Measurements from ENCODE around the gene CAPZA3.

DNA sequence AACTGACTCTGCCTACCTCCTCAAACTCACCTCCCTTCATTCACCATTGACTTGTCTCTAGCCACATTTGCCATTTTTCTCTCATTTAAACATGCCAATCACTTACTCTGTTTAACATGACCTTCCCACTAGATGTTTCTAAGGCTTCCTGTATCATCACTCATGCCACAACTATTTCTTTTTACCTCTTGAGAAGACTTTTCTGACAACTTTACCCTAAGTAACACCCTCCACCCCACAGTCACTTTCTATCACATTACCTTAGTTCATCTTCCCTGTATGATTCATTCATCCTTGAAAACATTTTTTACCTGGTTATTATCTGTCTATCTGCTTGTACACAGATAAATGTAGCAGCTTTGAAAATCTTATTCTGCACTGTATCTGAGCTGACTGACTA is 19.5 kb upstream of the CAPZA3 start:
- no peak for TF ChIP-seq POLR2AphosphoS5 (IDR thresholded peaks at IDR 0.05; ENCODE audit: low read depth, low read length)
- no peak for TF ChIP-seq SIN3A (IDR thresholded peaks at IDR 0.05; ENCODE audit: borderline replicate concordance, insufficient read depth, low read length)
- TF ChIP-seq TAF1 (IDR thresholded peaks at IDR 0.05; ENCODE audit: borderline replicate concordance, insufficient read depth, low read length): no peak
- TF ChIP-seq, protein P1, sequence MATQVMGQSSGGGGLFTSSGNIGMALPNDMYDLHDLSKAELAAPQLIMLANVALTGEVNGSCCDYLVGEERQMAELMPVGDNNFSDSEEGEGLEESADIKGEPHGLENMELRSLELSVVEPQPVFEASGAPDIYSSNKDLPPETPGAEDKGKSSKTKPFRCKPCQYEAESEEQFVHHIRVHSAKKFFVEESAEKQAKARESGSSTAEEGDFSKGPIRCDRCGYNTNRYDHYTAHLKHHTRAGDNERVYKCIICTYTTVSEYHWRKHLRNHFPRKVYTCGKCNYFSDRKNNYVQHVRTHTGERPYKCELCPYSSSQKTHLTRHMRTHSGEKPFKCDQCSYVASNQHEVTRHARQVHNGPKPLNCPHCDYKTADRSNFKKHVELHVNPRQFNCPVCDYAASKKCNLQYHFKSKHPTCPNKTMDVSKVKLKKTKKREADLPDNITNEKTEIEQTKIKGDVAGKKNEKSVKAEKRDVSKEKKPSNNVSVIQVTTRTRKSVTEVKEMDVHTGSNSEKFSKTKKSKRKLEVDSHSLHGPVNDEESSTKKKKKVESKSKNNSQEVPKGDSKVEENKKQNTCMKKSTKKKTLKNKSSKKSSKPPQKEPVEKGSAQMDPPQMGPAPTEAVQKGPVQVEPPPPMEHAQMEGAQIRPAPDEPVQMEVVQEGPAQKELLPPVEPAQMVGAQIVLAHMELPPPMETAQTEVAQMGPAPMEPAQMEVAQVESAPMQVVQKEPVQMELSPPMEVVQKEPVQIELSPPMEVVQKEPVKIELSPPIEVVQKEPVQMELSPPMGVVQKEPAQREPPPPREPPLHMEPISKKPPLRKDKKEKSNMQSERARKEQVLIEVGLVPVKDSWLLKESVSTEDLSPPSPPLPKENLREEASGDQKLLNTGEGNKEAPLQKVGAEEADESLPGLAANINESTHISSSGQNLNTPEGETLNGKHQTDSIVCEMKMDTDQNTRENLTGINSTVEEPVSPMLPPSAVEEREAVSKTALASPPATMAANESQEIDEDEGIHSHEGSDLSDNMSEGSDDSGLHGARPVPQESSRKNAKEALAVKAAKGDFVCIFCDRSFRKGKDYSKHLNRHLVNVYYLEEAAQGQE (IDR thresholded peaks at IDR 0.05; ENCODE audit: insufficient read depth in 1 of 2, low read depth in 2 of 2, low read length in 2 of 2): no peak

Measured in PFSK-1 (cell line).